ENCODE measurements around the gene RBFOX2.

- TF ChIP-seq CTCF (IDR thresholded peaks at IDR 0.05) (no peak), POLR2A (IDR thresholded peaks at IDR 0.05) (no peak)
Measured at GRCh38 chr22:35947794-35948425, 80.7 kb downstream of the RBFOX2 start.
